Activated CD4-positive, alpha-beta T cell treated with anti-CD3 and anti-CD28 coated beads for 24 hours (primary cell): ENCODE results near the gene EOLA1.
"Not testable (repeated sequence)": the region's sequence is repeated elsewhere in the genome, so short reads cannot be mapped to it uniquely, and the experiment has no call there.

Experiments used
- DNase-seq, 2 donors: peaks; one replicate each; pipeline ENCODE4 v3.0.0-alpha.2; 2020; ENCODE audit warnings: low read depth in 2 of 2

The EOLA1 gene

DNA sequence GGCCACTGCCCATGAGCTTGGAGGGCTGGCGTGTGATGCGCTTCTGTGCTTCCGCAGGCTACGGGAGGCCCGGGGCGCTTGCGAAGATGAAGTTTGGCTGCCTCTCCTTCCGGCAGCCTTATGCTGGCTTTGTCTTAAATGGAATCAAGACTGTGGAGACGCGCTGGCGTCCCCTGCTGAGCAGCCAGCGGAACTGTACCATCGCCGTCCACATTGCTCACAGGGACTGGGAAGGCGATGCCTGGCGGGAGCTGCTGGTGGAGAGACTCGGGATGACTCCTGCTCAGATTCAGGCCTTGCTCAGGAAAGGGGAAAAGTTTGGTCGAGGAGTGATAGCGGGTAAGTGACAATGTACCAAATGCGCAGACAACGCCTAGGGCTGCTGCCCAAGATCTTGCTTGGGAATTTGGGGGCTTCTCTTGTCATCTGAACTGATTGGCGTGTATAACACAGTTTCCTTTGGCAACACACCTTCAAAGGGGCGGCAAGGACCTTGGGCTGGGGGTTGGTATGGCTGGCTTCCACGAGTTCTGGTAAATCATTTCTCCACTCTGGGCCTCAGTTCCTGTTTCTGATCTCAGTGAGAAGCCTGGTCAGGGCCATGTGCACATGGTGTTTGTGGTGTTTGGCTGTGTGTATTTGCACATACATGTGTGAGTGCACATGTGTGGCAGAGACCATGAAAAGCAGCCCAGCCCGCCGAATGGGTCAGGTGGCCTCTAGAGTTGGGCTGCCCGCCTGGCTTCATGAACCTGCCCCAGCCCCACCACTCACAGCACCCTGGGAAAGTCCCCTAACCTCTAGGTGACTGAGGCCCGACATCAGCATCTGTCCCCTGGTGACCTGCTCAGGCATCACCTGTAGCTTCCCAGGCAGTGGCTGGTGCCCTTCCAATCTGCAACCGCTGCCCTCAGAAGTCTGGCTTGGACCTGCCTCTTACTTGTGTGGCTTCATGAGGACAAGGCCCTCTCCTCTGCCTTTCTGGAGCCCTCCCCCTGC is 5.0 kb downstream of the EOLA1 start:
- DNase-seq = not testable (repeated sequence)

DNA sequence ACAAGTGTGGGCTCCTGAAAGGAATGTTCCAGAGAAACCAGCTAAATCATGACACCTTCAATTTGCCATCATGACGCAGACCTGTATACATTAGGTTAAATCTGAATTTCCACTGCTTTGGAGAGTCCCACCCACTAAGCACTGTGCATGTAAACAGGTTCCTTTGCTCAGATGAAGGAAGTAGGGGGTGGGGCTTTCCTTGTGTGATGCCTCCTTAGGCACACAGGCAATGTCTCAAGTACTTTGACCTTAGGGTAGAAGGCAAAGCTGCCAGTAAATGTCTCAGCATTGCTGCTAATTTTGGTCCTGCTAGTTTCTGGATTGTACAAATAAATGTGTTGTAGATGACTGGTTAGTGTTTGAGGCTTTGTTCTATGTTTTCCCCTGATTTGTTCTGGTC is 6.2 kb downstream of the EOLA1 start:
- not testable (repeated sequence) for DNase-seq

- not testable (repeated sequence) for DNase-seq
Measured at GRCh38 chrX:149547782-149548181, 7.0 kb downstream of the EOLA1 start.

DNA sequence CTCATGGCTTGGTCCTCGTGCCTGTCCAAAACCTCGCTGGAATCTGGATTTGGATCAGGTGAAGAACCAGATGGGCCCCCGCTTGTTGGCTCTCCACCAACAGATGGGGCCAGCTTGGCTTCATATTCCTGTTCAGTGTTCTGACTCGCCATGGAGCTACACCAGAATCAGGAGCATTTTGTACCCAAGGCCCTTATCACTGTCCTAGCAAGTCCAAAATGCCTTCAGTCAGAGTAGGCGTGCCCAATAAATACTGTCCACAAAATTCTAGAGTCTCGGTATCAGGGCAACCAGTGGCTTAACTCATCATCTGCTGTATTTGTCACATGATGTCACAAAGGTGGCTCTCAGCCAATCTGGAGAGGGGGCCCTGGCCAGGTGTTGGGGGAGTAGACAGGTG is 8.9 kb downstream of the EOLA1 start, which contains the start of gene HSFX3:
HSFX3 (minus strand) TSS at position 224 of the 400 bp plus-strand sequence; CDS start at position 152, 72 bp downstream.
- not testable (repeated sequence) for DNase-seq

- not testable (repeated sequence) for DNase-seq
Measured at GRCh38 chrX:149550454-149550853, 9.6 kb downstream of the EOLA1 start.

GRCh38 chrX:149551245-149551938 is 10.6 kb downstream of the EOLA1 start:
- not testable (repeated sequence) for DNase-seq

- DNase-seq = not testable (repeated sequence)
Measured at GRCh38 chrX:149551939-149552248, 11.1 kb downstream of the EOLA1 start.

DNA sequence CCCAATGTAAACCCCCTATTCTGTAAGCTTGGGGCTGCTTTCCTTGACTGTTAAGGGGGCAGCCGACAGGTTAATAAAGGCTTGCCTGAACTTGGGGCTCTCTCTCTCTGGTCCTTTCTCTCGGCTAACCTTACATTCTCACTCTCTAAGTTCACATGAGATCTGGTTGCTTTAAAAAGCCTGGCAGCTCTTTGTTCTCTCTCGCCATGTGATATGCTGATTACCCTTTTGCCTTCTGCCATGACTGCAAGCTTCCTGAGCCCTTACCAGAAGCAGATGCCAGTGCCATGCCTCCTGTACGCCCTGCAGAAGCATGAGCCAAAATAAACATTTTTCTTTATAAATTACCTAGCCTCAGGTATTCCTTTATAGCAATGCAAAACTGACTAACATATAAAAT is 14.4 kb downstream of the EOLA1 start:
- not testable (repeated sequence) for DNase-seq

GRCh38 chrX:149563359-149563758 is 22.5 kb downstream of the EOLA1 start:
- DNase-seq = no peak

DNA sequence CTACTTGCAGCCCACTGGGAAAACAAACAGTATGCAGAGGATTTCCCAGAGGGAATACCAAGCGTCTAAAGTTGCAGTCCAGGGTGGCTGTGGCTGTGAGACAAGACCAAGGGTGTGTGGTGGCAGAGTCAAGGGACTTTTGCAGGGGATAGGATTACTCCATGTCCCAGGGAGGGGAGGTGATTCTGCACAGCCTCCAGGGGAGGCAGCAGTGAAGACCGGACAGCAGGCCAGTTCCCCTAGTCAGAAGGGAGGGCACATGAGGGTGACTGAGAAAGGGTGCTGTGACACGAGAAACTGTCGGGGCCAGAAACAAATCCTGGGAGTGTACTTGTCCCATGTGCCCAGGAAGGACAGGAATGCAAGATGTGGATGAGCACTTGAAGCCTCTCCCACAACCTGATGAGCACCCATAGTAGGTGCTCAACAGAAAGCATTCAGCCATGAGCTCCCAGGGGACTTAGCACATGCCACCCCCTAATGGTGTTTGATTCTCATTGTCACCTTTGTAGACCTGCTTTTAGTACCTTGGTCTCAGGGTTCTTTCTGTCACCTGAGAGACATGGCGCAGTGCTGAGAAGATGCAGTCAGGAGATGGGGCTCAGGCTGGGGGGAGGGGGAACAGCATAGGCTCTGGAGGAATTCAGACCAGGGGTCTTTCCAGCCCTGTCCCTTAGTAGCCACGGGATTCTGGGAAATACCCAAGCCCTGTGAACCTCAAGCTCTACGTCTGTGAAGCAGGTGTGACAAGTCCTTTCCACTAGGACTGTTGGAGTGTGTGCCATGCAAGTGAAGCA is 27.0 kb downstream of the EOLA1 start:
- no peak for DNase-seq

GRCh38 chrX:149568701-149569296 is 28.0 kb downstream of the EOLA1 start:
- no peak for DNase-seq

DNA sequence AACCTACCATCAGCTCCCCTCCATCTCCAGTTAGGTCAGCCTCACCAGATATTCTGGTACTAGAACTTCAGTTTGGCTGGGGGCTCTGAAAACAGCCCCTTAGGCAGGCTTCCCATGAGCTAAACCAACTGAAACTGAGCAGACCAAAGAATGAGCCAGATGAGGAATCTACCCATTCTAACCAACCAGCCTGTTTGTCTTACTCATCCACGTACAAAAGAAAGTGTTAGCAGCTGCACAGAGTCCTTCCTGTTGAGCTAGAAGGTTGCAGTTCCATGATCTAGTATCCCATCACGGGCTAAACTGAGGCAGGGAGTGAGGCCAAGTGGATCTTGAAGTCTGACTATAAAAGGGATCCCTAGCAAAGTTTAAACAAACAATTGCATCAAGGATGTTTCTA is 29.0 kb downstream of the EOLA1 start:
- no peak for DNase-seq

DNA sequence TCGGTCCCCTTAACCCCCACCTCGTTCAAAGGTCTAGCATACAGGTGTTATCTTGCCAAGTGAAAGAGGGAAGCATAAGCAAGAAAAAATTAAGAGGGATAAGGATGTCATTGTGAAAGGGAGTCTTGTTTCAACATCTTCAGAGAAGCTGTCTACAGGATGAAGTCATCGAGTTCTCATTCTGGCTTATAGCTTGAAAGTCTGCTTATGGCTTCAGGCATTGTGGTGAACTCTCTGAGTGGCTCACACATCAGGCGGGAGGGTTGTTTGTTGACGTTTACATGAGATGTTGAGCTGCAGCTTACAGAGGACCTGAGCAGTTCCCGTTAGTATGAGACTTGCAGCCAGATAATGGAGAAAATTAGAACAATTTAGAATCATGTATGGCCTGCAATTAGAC is 29.9 kb downstream of the EOLA1 start:
- no peak for DNase-seq

DNA sequence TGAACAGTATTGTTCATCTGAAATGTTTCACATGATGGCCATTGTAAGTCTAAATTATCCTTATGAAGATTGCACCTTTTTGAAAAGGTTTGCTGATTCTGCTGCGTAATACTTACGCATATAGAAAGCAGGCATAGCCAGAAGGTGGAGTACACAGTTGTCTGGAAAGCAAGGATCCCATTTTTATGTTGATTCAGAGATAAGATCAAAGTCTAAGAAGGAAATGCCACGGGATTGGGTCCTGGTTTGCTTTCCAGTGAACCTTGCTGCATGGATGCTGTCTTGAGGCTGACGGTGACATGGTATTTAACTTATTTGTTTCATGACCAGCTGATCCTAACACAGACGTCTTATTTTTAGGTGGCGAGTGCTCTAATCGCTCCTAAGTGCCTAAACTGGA is 31.0 kb downstream of the EOLA1 start:
- no peak for DNase-seq

- DNase-seq = no peak
Measured at GRCh38 chrX:149572743-149573142, 31.9 kb downstream of the EOLA1 start.

DNA sequence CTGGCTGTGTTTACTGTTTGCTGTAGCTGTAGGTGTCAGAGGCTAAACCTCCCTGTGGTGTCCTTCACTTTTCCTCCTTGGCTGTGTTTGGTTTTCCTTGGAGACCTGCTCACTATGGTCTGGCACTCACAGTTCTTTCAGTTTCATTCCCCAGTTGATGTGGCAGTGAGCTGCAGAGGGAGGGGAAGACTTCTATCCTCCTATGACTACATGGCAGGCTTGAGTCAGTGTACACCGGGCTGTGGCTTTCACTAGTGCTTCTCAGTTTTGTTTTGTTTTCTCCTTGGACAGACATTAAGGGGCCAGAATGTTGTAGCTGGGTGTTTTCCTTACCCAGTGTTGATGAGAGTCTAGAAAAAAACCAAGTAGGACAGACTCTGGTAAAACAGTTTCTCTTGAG is 32.6 kb downstream of the EOLA1 start:
- DNase-seq = not testable (repeated sequence)

DNA sequence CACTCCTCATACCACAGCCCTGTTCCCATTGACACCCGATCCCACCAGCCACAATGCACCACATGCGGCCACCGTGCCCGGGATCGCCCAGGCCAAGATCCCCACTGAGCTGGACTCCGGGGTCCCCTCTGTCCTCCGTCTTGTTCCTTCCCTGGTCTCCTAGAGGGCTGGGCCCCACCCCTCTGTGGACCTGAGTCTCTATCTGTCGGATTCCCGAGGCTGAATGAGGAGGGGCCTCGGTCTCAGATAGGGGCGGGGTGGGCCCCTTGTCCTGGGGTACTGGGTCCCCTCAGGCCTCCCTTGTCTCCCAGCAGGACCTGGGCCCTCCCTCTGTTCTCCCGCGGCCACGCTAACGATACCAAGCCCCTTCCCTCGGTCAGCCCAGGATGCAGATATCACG is 44.8 kb downstream of the EOLA1 start:
- DNase-seq = not testable (repeated sequence)

- not testable (repeated sequence) for DNase-seq
Measured at GRCh38 chrX:149587359-149587758, 46.5 kb downstream of the EOLA1 start, which contains the start of gene MAGEA9B. MAGEA9B (minus strand) TSS chrX:149587459; CDS start chrX:149583179, 4,280 bp downstream.

DNA sequence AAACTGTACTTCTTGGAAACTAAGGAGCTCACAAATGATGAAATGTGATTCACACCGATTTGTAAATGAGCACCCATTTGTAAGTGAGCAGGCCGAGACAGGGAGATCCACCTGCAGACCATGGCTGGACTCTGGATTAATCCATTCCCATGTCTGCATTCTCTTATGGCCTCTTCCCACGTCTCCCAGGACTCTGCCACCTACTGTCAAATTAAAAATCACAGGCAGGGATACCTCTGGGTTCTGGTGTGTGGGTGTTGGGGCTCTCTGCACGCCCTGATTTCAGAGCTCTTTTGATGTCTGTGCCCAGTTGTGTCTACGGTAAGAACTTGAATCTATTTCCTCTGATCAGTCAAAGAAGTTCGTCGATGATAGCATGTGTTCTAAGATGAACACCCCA is 50.2 kb downstream of the EOLA1 start:
- DNase-seq = not testable (repeated sequence)

- not testable (repeated sequence) for DNase-seq
Measured at GRCh38 chrX:149595214-149595613, 54.4 kb downstream of the EOLA1 start, which contains the start of gene HSFX2. HSFX2 (minus strand) TSS chrX:149595314; CDS start chrX:149594700, 614 bp downstream.

DNA sequence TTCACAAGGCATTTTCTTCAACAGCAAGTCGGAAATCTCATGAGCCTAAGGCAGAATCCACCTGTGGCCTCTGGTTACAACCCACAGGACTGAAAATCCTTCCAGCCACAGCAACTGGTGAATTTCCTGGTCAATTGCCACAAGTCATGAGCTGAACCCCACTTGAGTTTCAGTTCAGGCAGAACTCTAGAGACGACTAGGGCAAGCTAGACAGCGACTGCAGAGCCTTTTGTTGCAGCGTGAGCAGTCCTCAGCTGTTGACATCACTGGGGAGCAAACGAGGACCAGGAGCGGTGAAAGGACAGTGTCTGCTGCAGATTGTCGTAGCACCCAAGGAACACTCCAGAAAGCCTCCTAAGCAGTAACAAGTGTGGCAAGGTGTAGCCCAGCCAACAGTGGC is 55.1 kb downstream of the EOLA1 start:
- not testable (repeated sequence) for DNase-seq
